CD4-positive, alpha-beta T cell (primary cell): ENCODE measurements around the gene TTLL6. TPM values are rescaled to one million over a fixed set of nuclear protein-coding genes. Genes with fewer than 3 reads are reported as not detected.

Experiments used
- ATAC-seq: fragments of 200-7000 bp; cut with Tn5 transposase; one replicate; pipeline ENCODE4 v1.10.0; 2022; ENCODE audit warnings: mild to moderate bottlenecking; ENCODE audit not compliant: poor library complexity
- CTCF ChIA-PET: fragments of 350-600 bp; sonication (Branson Sonifier 250); formaldehyde crosslinking; loops from one replicate; lab custom pipeline; 2021; ENCODE audit warnings: antibody characterized with exemption, inconsistent platforms; lab: Charles Lee
- POLR2A ChIA-PET: fragments of 350-600 bp; sonication (Branson Sonifier 250); formaldehyde crosslinking; loops from one replicate; lab custom pipeline; 2021; ENCODE audit warnings: antibody characterized with exemption, inconsistent platforms; lab: Charles Lee
- DNase-seq, 14 experiments: peaks; one replicate each; pipeline ENCODE4 v3.0.0-alpha.2; 2013 to 2020; ENCODE audit warnings: mixed read lengths in 2 of 14
- H3K27ac ChIP-seq, 2 donors: one replicate each; pipeline versions ENCODE4 v1.5.1 to v1.7.0; 2013; ENCODE audit warnings: low read length in 2 of 2, low read depth in 1 of 2, mild to moderate bottlenecking in 1 of 2
- H3K27me3 ChIP-seq, 2 experiments: 1 replicate in 1 of 2; 2 replicates in 1 of 2; pipeline versions ENCODE4 v1.6.1 to v1.7.0; 2013; ENCODE audit warnings: low read length in 2 of 2, control low read depth in 1 of 2, mild to moderate bottlenecking in 1 of 2, moderate library complexity in 1 of 2; ENCODE audit not compliant: insufficient read depth in 2 of 2, control insufficient read depth in 1 of 2
- H3K36me3 ChIP-seq: one replicate; pipeline ENCODE4 v1.6.1; 2013; ENCODE audit warnings: low read length, control low read depth; ENCODE audit not compliant: insufficient read depth
- H3K4me1 ChIP-seq: one replicate; pipeline ENCODE4 v1.6.1; 2013; ENCODE audit warnings: low read length, control low read depth; ENCODE audit not compliant: insufficient read depth
- H3K4me3 ChIP-seq: one replicate; pipeline ENCODE4 v1.5.1; 2013; ENCODE audit warnings: mild to moderate bottlenecking, low read length, moderate library complexity
- H3K9me3 ChIP-seq, 2 experiments: 1 replicate in 1 of 2; 2 replicates in 1 of 2; pipeline versions ENCODE4 v1.6.1 to v1.7.0; 2013; ENCODE audit warnings: low read length in 2 of 2, mild to moderate bottlenecking in 2 of 2, control low read depth in 1 of 2, moderate library complexity in 1 of 2; ENCODE audit not compliant: control insufficient read depth in 1 of 2, insufficient read depth in 1 of 2
- H3K27ac Mint-ChIP-seq: one replicate; pipeline ENCODE4 v1.8.0; 2020; ENCODE audit warnings: mixed read lengths
- H3K27me3 Mint-ChIP-seq: one replicate; pipeline ENCODE4 v1.8.0; 2021; ENCODE audit warnings: mixed read lengths
- H3K36me3 Mint-ChIP-seq: one replicate; pipeline ENCODE4 v1.8.0; 2021; ENCODE audit warnings: low read depth, mixed read lengths
- H3K4me1 Mint-ChIP-seq: one replicate; pipeline ENCODE4 v1.8.0; 2021; ENCODE audit warnings: low read depth, mixed read lengths
- H3K4me3 Mint-ChIP-seq: one replicate; pipeline ENCODE4 v1.8.0; 2020; ENCODE audit warnings: mild to moderate bottlenecking, mixed read lengths
- H3K9me3 Mint-ChIP-seq: one replicate; pipeline ENCODE4 v1.8.0; 2020; ENCODE audit warnings: mixed read lengths
- intact Hi-C, 2 experiments: fragments of 100-400 bp; cut with DNase I in 1 of 2; cut with micrococcal nuclease in 1 of 2; formaldehyde crosslinking; loops; one replicate each; pipeline versions ENCODE4 v1.15.1 to v1.9.0; 2023 to 2025; cut with DNase I, micrococcal nuclease
- total RNA-seq, 174 experiments: library from RNA in 2 of 174; stranded (reverse) in 2 of 174; gene quantifications; one replicate each; pipeline ENCODE4 v1.2.3 and lab custom pipeline; 2021 to 2026
- TF ChIP-seq, protein P1 (sequence below): fragments of 200-600 bp; IDR thresholded peaks from one replicate; pipeline ENCODE4 v1.8.0; 2022; ENCODE audit warnings: antibody characterized with exemption, mild to moderate bottlenecking

Gene TTLL6
- total RNA-seq, 2 experiments from 2014 or later, result not detected

DNA sequence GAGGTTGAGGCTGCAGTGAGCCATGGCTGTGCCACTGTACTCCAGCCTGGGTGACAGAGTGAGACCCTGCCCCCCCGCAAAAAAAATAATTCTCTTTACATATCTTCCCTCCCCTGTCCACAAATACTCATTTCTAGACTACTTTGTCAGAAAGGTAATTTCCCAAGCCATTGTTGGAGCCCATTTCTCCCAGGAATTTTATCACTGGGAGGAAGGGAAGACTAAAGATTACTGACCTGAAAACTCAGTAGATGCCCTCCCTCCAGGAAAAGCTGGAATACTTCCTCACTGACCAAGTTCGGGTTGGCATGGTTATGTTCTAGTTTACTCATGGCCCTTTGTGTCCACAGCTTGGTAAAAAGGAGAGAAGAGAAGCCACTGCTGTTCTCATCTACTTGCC is 17.9 kb upstream of the TTLL6 start:
- Histone ChIP-seq H3K4me3 (no peak overlapping the region), H3K27me3 (no peaks in the 10 kb centered on the region), H3K4me1 (peaks cover 82% of the 10 kb centered on the region), H3K9me3 (no peaks in the 10 kb centered on the region), H3K36me3 (peaks cover 2% of the 10 kb centered on the region), H3K27ac (no peak overlapping the region)
- DNase-seq, result no peak
- peaks cover 87% of the 10 kb centered on the region for H3K4me1 Mint-ChIP-seq
- no peaks in the 10 kb centered on the region for H3K9me3 Mint-ChIP-seq
- no peaks in the 10 kb centered on the region for H3K27me3 Mint-ChIP-seq
- no peak for ATAC-seq
- TF ChIP-seq, protein P1, sequence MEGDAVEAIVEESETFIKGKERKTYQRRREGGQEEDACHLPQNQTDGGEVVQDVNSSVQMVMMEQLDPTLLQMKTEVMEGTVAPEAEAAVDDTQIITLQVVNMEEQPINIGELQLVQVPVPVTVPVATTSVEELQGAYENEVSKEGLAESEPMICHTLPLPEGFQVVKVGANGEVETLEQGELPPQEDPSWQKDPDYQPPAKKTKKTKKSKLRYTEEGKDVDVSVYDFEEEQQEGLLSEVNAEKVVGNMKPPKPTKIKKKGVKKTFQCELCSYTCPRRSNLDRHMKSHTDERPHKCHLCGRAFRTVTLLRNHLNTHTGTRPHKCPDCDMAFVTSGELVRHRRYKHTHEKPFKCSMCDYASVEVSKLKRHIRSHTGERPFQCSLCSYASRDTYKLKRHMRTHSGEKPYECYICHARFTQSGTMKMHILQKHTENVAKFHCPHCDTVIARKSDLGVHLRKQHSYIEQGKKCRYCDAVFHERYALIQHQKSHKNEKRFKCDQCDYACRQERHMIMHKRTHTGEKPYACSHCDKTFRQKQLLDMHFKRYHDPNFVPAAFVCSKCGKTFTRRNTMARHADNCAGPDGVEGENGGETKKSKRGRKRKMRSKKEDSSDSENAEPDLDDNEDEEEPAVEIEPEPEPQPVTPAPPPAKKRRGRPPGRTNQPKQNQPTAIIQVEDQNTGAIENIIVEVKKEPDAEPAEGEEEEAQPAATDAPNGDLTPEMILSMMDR, result no peak
- no peak overlapping the region for H3K27ac Mint-ChIP-seq
- ChIA-PET POLR2A (interaction anchor here (1.0 to 1.4 kb wide), 2 partner anchors 9 to 58 kb away, joined by 3 to 4 read pairs; partner anchors contain the start of gene ATP5MC1), CTCF (interaction anchor here (0.8 to 3.0 kb wide), 3 partner anchors 25 to 50 kb away, joined by 3 to 9 read pairs (median 4); no protein-coding TSS in a partner anchor)
- intact Hi-C loops, result loop anchor here in 1 of 2 experiments (5.0 to 10.0 kb wide), 2 partner anchors 57 to 580 kb away; partner anchors contain the start of genes ATP5MC1 and PHB1
- H3K4me3 Mint-ChIP-seq, result no peak overlapping the region
- peaks cover 8% of the 10 kb centered on the region for H3K36me3 Mint-ChIP-seq

DNA sequence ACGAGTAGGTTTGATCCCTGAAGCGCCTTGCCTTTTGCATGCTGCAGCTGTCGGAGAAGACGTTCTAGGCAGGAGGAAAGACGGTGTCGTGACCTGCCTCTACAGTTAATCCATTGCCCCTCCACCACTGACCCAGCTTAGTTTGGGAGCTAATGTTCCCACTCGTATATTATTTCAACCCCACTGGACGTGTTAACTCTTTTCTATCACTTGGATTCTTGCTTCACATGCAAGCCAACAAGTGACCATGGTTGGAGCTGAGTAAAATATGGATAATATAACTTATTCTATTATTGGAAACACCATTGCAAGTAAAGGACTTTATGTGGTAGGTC is 14.5 kb upstream of the TTLL6 start:
- POLR2A ChIA-PET, result interaction anchor here (0.8 to 1.8 kb wide), 5 partner anchors 10 to 61 kb away, joined by 3 to 10 read pairs (median 5); partner anchors contain the start of gene ATP5MC1
- Mint-ChIP-seq H3K9me3 (no peaks in the 10 kb centered on the region), H3K36me3 (peaks cover 8% of the 10 kb centered on the region), H3K4me3 (peak overlapping the region; percentile 99), H3K27me3 (no peaks in the 10 kb centered on the region), H3K27ac (peak overlapping the region; percentile 97), H3K4me1 (peaks cover 56% of the 10 kb centered on the region)
- DNase-seq (no peak), ATAC-seq (no peak)
- H3K4me1 ChIP-seq, result peaks cover 48% of the 10 kb centered on the region
- H3K27me3 ChIP-seq, result no peaks in the 10 kb centered on the region
- TF ChIP-seq, protein P1, result no peak
- CTCF ChIA-PET, result interaction anchor here (0.8 to 1.7 kb wide), 4 partner anchors 10 to 53 kb away, joined by 3 to 5 read pairs (median 4); no protein-coding TSS in a partner anchor
- intact Hi-C loops, result loop anchor here (1.0 to 10.0 kb wide), 4 partner anchors 10 to 583 kb away; partner anchors contain the start of genes ATP5MC1 (in 1 of the 2), PHB1 (in 1 of the 2) and TTLL6 (in 1 of the 2)
- peak overlapping the region; percentile 90 to 96 for H3K27ac ChIP-seq
- H3K4me3 ChIP-seq, result peak overlapping the region; percentile 98
- H3K36me3 ChIP-seq, result peaks cover 2% of the 10 kb centered on the region
- H3K9me3 ChIP-seq, result no peaks in the 10 kb centered on the region

DNA sequence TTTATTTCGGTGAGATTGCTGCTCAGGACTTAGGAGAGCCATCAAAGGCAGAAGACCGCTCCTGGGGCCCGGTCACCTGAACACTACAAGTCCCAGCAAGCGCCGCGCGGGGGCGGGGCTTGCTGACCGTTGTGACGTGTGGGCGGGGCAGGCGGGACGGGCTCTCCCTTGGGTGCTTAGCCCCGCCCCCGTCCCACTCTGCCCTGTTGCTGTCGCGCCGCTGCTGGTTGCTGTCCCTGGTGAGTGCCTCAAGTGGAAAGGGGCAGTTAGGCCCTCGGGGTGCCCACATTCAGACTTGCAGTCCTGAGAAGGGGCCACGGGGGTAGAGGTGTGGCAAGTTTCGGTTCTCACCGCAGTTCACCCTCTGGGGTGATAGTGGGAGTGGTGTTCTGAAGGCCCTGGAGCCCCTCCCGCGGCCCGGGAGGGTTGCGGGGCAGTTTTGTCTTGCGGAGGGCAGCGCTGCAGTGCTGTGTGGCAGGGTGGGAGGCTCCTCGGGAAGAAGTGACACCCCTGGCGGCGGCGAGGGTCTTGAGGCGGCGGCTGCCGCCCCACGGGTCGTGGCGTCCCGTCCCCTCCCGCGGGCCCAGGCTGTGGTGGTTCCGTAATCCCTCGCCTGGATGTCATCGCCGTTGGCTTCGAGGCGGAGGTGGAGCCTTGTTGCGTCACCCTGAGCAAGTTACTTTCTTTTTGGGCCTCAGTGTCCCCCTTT is 14.0 kb upstream of the TTLL6 start, which contains the start of gene CALCOCO2:
Gene CALCOCO2 (plus strand): TSS at position 196 of the 709 bp plus-strand sequence. CDS start 10,673 bp downstream, outside the sequence.
- peak within 1 kb of the TSS; percentile 99 for H3K4me3 Mint-ChIP-seq
- H3K4me1 ChIP-seq, result peaks cover 45% of the 10 kb centered on the region
- ATAC-seq, result peak; percentile 84

More for the DNA sequence above, 14.0 kb upstream of the TTLL6 start, which contains the start of gene CALCOCO2:
- intact Hi-C loops, result loop anchor here (1.0 to 10.0 kb wide), 4 partner anchors 10 to 584 kb away; partner anchors contain the start of genes ATP5MC1 (in 1 of the 2), PHB1 (in 1 of the 2) and TTLL6 (in 1 of the 2)
- no peaks in the 10 kb centered on the region for H3K27me3 ChIP-seq
- peak within 1 kb of the TSS; percentile 98 for H3K4me3 ChIP-seq
- Mint-ChIP-seq H3K27me3 (peaks cover under 1% of the 10 kb centered on the region), H3K36me3 (peaks cover 8% of the 10 kb centered on the region), H3K9me3 (no peaks in the 10 kb centered on the region), H3K4me1 (peaks cover 51% of the 10 kb centered on the region), H3K27ac (peak within 1 kb of the TSS; percentile 97)
- peak; percentile 66 to 95 (median 84) for DNase-seq
- TF ChIP-seq, protein P1, result no peak
- H3K36me3 ChIP-seq, result peaks cover 2% of the 10 kb centered on the region
- ChIA-PET CTCF (interaction anchor here (0.8 to 1.7 kb wide), 5 partner anchors 9 to 54 kb away, joined by 3 to 5 read pairs (median 4); no protein-coding TSS in a partner anchor), POLR2A (interaction anchor here (0.8 to 1.8 kb wide), 6 partner anchors 10 to 62 kb away, joined by 3 to 10 read pairs (median 4); partner anchors contain the start of genes ATP5MC1 and TTLL6)
- H3K9me3 ChIP-seq, result no peaks in the 10 kb centered on the region
- peak within 1 kb of the TSS; percentile 90 to 96 for H3K27ac ChIP-seq
